ENCODE data around the gene SYNGR1.

Gene SYNGR1, protein sequence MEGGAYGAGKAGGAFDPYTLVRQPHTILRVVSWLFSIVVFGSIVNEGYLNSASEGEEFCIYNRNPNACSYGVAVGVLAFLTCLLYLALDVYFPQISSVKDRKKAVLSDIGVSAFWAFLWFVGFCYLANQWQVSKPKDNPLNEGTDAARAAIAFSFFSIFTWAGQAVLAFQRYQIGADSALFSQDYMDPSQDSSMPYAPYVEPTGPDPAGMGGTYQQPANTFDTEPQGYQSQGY

DNA sequence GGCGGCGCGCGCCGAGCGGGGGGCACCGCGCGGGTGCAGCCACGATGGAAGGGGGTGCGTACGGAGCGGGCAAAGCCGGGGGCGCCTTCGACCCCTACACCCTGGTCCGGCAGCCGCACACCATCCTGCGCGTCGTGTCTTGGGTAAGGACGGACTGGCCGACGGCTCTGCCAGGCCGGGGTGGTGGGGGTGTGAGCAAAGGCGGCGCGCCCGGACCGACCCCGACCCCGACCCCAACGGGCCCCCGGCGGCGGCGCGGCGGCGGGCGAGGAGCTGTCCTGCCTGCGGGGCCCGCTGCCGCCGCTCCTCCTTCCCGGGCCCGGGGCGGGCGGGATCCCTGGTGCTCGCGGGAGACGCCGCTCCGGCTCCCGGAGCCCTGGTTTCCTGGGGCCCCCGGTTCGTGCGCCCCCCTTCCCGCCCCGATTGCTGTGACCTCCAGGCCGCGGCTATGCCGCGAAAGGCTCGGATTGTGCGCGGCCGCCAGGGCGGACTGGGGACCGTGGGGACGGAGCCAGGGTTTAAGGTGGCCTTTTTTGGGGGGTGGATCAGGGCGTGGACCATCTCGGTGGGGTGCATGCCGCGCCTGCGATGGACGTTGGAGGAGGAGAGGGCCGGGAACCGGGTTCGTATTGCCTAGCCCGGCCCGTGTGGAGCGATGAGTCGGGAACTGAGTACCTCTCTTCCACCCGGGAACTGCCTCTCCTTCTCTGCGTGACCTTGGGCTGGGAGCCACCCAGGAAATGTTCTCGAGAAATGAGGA, at the start of gene SYNGR1:
SYNGR1 (plus strand) TSS at position 25 of the 760 bp plus-strand sequence; CDS start at position 45, 20 bp downstream.
- DNase-seq: no peak

DNA sequence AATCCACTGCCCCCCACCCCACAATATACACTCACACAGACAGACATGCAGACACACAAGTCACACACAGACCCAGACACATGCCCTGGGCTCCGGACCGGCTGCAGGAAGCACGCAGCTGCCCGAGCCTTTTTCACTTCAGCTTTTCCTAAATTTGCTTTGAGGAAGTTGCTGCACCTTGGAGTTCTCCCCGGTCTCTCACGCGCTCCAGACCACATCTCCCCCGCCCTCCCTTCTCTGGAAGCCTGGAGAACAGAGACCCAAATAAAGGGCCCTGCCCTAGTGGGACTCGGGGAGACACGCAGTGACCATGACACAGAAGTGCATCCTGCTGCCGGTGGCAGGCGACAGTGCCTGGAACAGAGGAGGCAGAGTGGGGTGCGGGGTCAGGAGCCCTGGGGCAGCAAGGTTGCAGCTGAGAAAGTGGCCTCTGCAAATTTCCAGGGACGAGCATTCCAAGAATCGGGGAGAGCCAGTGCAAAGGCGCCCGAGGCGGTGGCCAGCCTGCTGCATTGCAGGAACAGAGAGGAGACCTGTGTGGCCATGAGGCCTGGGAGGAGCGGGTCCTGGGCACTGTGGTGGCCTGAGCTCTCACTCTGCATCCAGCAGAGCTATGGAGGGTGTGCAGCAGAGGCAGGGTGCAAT, 49.5 kb upstream of the SYNGR1 start:
- no peak for DNase-seq

- DNase-seq: no peak
Measured at GRCh38 chr22:39301108-39301507, 48.7 kb upstream of the SYNGR1 start.

GRCh38 chr22:39301926-39302325, 47.9 kb upstream of the SYNGR1 start:
- no peak for DNase-seq

DNA sequence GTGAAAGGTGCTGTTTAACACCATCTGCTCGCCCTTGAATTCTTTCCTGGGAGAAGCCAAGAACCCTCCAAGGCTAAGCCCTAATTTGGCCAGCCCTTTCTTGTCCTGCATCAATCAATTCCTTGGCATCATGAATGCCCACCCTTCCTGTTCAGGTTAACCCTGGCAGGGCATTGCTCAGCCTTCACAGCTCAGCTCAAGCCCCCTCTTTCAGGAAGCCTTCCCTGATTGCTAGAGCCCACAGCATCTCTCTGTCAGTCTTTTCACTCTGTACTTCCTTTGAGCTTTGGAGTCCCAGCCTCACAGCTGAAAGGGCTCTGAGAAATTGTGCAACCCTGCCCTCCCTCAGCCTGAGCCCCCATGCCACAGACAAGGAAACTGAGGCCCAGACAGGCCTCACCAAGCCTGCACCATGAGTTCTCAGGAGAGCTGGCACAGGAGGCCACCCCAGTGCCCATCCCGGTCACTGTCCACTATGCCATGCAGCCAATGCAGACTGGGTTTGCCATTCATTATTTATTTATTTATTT, 47.3 kb upstream of the SYNGR1 start:
- no peak for DNase-seq

GRCh38 chr22:39303358-39303757, 46.4 kb upstream of the SYNGR1 start:
- no peak for DNase-seq

GRCh38 chr22:39303892-39304671, 45.7 kb upstream of the SYNGR1 start:
- DNase-seq: no peak

DNA sequence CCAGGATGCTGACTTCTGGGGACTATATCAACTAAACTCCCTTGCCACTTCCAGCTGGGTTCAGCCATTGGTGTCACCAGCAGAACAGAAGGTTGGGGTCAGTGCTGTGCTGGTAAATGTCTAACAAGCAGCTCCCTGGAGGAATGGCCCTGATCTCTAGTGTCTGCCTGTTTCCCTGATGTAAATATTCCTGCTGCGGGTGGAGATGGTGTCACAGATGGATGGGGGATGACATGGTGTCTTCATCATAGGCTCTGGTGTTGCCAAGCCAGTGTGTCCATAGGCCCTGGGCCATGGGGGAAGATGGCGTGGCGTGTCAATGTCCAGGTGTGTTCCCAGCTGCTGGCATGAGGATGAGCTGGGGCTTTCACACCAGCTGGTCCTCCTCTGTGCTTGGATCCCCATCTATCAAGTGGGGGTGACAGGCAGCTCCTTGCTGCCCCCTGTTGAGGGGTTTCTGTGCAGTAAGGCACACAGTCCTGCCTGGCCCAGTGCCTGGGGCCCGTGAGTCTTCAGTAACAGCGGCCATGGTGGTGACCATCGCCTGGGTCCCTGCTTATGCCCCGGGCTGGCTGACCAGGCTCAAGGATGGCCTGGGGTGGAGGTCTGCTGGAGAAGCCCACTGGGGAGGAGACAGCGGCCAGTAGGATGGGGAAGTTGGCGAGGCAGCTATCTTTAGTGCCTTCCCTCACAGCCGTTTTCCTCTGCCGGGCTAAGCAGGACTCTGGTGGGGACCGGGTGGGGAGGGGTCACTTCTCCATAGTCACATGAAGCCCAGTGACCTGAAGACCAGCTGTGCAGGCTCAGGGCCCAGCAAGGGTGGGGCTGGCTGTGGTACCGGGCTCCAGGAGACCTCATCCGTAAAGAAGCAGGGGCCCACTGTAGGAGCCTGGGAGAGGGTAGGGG, 43.1 kb upstream of the SYNGR1 start:
- peak; percentile 56 for DNase-seq

DNA sequence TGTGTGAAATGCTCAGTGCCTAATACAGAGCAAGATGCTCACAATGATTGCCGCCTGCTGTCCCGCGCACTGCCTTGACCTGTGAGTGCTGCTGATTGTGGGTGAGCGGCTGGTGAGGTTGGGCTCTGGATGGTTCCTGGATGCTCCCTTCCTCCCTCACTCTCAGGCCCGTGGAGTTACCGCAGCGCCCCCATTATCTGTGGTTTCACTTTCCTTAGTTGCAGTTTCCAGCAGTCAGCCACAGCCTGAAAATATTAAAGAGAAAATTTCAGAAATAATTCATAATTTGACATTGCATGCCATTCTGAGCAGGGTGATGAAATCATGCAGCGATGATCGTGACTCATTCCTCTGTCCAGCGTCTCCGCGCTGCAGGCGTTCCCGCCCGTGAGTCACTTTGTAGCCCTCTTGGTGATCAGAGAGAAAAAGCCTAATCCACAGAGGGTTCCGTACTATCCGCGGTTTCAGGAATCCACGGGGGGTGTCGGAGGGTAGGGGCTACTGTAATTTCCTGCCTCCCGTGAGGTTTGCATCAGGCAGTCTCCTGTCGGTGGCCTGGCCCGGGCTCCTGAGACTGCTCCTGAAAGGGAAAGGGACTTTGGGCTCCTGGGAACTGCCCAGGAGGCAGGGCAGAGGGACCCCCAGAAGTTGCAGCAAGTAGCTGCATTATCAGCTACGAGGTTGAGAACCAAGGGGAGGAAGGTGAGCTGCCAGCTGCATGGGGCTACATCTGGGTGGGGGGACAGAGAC, 41.0 kb upstream of the SYNGR1 start:
- DNase-seq: no peak

DNA sequence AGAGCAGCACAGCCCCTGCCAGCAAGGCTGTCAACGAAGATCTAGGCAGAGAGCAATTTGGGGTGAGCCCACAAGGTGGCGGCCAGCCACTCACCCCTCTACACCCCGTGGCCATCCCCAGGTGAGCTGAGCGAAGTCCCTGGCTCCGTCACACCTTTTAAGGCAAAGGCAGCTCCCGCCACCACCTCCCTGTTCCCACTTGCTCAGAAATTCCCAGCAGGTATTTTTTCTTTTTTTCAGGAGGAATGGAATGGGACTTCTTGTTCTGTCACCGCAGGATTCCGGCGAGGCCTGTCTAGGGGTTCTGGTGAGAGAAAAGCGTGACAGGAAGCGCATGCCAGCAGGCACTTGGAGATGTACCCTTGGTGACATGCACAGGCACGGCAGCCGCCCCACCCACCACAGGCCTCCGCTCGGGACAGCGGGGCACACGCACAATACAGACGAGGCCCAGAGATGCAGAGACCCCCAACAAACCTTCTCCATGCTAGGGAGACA, 40.4 kb upstream of the SYNGR1 start:
- DNase-seq: no peak

DNA sequence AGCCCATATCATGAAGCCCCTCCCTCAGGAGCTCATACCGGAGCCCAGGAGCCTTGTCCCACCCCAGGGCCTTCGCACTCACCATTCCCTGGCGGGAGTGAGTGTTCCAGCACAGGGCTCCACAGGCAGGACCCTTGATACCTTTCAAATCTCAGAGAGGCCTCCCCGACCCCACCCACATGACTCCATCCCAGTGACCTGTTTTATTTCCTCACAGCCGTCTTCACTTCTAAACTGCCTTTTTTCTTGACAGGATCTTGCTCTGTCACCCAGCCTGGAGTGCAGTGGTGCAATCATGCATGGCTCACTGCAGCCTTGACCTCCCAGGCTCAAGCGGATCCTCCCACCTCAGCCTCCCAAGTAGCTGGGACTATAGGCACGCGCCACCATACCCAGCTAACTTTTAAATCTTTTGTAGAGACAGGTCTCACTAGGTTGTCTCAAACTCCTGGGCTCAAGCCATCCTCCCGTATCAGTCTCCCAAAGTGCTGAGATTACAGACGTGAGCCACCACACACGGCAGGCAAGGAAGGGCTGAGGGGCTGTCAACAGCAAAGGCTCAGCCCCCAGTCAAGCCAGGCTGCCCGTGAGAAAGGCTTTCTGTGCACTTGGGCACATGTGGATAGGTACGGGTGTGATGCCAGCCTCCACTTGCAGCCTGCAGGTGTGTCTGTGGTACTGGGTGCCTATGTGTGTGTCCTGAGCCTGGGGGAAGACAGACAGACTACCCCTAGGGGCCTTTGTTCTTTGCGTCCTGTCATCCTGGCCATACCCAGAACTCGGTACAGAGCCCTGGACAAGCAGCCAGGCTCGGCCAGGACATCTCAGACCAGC, 39.7 kb upstream of the SYNGR1 start:
- DNase-seq: no peak

DNA sequence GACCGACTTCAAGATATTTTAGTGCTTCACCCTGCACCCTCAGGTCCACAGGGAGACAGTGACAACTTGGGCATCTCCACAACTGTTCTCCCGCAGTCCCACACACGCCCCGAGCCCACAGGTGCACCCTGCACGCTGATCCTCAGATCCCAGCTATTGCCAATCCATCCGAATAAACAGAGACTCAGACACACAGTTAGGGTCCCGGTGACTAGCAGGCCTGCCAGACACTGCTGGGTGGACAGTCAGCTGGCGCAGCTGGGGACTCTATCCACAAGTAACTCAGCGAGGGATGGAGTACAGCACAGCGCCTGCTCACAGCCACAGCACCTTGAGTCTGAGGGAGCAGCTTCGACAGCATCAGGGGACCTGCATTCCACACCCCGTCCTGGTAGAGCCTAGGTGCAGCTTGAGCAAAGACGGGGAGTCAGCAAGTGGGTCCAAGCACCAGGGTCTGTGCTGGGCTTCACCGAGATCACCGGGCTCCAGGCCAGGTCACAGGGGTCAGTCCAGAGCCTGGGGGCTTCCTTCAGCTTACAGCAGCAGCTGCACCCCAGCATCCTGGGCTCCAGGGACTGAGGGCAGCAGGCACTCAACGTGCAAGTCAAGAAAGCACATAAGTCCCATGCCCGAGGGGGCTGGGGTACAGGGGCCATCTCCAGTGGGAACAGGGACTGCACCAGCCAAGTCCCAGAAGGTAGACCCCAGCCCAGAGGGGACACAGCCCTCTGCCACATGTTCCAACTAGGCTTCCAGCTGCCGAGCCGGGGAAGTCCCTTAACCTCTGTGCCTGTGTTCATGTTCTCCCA, 38.0 kb upstream of the SYNGR1 start:
- no peak for DNase-seq

- DNase-seq: no peak
Measured at GRCh38 chr22:39312410-39312809, 37.4 kb upstream of the SYNGR1 start.

- DNase-seq: no peak
Measured at GRCh38 chr22:39313258-39314001, 36.4 kb upstream of the SYNGR1 start.

- no peak for DNase-seq
Measured at GRCh38 chr22:39314251-39314971, 35.4 kb upstream of the SYNGR1 start.

GRCh38 chr22:39315389-39315788, 34.4 kb upstream of the SYNGR1 start:
- DNase-seq: no peak

GRCh38 chr22:39316440-39317083, 33.2 kb upstream of the SYNGR1 start:
- DNase-seq: peak; percentile 85
